Renal cortical epithelial cell (primary cell): ENCODE results near the gene TIMP4. TPM values are rescaled to one million over a fixed set of nuclear protein-coding genes. Genes with fewer than 3 reads are reported as not detected.

Source experiments
- DNase-seq: peaks from one replicate; pipeline ENCODE4 v3.0.0-alpha.2; 2011; ENCODE audit warnings: low read depth
- total RNA-seq: library from RNA; depleted of rRNA; stranded (reverse); fragments of >200 nt; gene quantifications from 2 replicates; pipeline ENCODE4 v1.2.3, GENCODE V29; 2014

Gene TIMP4
- total RNA-seq, 1 donor from 2014 or later, result 0.25 TPM

DNA sequence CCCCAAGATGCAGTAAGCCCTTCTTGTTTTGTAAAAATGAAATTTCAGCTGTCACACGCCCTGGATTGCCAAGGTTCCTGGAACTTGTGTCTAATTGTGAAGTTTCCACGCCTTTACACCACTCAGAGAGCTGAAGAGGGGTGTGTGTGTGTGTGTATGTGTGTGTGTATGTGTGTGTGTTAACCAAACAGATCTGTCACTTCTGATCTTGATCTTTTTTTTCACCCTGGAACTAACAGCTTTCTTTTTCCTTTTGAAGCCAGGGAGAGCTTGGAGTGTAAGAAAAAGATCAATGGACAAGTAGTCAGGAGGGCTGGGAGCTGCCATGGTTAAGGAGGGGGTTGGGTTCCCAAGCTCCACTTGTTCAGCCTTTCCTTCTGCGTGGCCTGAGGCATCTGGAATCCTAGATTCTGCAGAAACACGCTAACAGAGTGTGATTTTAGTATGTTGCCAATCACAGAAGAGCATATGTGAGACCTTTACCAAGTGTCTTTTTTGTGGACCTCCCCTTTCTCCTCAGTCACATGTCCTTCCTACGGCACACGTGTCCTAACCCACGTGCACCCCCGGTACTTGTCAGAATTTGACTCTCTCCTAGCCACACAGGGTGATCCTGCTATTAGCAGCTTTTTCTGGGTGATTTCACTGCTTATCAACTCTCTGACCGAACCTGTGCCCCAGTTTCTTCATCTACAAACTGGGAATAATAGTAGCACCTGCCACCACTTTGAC, 11.5 kb downstream of the TIMP4 start:
- DNase-seq, result no peak

DNA sequence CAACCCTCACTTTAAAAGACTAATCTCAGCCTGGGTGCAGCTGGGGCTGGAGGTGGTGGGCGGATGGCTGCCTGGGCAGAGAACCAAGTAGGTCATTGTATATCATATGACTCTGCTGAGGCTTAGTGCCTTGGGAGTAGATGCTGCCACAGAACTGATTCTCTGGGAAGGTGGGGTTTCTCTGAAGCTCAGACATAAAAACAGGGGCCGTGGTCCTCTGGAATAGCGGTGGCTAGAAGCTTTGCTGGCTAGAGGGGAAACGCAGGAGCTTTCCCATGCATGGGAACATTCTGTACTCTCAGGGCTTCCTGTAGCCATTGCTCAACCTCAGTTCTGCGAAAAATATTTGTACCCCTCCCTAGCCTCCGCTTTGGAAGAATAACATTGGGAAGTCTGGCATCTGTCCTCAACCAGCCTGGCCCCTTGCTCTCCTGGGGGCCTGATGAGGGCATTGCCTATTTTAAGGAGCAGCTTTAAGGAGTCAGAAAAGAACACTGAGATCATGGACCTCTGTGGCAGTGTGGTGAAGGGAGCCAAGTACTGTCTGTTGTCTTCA, 14.7 kb downstream of the TIMP4 start:
- DNase-seq, result peak; percentile 49

DNA sequence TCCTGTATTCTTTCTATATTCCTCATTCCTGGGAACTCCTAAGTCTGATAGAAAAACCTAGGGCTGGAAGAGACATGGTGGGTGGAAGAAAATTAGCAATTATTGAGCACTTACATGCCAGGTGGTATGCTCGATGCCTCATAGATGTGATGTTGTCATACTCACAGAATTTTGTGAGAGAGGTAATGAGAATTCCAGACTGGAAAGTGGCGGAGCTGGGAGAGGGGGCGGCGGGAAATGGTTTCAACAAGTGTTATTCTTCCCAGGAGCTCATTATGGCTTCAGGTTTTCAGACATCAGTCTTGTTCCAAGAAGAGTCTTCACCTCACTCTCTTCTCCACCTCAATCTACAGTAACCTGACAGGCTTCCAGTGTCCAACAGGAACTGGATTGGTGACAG, 16.2 kb downstream of the TIMP4 start:
- no peak for DNase-seq

DNA sequence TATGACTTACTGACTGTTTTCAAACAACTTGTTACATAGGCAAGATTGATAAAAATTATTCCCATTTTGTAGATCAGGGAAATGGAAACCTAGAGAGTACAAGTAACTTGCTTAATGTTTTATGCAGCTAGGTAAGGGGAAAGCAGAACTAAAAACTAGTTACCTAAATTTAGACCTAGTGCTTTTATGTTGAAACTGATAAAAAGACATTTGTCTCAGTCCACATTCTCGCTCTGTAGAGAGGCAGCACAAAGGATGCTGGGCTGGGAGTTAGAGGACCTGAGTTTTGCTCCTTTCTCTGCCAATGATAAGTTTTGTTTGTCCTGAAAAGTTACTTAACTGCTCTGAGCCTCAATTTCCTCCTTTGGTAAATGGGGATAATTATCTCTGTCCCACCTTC, 17.4 kb downstream of the TIMP4 start:
- no peak for DNase-seq

DNA sequence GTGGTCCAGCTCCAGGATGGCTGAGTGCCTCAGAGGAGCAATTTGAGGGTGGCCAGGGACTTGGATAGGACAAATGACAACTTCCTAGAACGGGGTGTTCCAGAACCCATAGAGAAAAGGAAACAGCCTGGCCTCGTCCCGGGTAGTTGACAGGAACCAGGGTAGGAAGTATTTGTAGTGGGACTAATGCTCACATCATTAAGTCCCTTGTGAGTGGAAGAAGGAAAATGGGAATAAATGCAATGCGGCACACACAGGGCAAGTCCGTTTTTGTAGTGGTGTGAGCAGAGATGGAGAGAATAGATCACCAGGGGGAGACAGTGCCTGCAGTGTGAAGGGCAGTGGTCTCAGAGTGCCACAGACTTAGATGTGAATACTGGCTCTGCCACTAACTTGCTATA, 19.6 kb downstream of the TIMP4 start:
- DNase-seq, result no peak

DNA sequence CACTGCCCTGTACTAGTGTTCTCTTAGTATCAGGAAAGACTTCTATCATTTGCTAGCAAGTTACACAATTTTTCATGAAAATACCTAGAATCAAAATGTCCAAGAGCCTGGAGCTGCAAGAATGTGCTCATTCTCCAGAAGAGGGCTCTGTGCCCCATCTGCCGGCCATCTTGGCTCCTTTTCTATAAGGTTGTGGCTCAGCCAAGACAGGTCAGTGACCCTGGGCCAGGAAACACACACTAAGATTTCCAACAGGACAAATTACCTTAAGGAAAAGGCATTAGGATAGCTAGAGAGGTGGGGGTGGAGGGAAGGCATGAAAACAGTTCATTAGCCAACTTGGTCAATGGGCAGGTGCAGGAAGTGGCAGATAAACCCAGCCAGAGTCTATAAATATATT, 20.7 kb downstream of the TIMP4 start:
- DNase-seq, result peak; percentile 37

DNA sequence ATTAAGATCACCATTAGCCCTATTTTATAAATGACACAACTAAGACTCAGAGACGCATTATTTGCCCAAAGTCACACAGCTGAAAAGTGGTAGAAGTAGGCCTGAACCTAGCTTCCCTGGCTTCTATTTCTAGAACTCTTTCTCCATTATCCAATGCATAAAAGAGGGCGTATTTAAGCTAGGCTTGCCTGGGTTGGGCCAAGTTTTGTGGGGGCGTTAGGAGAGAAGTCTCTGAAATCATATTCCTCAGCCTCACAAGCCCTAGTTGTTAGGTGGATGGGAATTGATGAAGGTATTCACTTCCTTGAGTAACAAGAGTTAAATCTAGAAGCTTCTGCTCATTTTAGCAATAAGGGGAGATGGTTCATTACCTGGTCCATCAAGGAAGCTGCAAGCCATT, 22.3 kb downstream of the TIMP4 start:
- DNase-seq, result no peak

DNA sequence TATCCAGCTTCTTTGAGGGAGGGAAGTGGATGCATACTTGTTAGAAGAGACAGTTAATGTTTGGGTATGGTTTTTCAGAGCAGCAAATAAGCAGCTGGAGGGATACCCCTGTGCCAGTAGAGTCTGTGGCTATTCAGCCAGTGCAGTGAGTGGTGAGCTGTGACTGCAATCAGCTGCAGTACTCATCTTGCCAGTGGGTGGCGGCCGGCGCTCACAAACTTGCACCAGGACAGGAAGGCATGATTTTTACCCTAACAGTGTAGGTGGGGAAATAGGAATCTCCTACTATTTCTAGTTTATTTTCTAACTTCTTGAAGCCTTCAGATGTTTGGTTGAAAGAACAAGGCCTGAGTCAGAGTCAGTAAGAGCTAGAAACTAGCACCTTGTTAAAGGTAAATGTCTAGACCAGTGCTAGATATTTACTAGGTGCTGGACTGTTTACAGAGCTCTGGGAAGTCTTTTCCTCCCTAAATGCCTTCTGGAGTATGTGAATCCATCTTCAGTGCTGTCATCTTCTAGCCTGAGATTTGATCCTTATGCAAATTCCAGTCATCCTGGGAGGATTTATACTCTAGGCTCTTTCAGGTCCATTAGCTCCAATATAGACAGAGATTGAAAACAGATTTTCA, 23.6 kb downstream of the TIMP4 start:
- DNase-seq, result peak; percentile 47

DNA sequence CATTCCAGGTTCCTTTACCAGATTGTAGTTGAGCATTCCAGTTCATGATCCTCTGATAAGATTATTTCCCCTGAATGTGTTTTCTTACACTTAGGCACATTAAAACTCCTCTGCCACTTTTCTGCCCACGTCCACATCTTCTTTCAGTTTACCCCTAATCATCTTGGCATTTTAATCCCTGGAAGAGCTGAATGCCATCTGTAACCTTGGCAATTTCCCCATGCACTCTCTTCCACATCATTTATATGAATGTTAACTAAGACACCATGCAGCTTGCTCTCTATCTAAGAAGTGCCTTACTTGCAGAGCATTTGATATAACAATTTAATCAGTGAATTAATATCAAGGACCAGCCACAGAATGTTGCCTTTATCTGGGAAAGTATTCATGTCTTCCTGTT, 25.8 kb downstream of the TIMP4 start:
- no peak for DNase-seq

DNA sequence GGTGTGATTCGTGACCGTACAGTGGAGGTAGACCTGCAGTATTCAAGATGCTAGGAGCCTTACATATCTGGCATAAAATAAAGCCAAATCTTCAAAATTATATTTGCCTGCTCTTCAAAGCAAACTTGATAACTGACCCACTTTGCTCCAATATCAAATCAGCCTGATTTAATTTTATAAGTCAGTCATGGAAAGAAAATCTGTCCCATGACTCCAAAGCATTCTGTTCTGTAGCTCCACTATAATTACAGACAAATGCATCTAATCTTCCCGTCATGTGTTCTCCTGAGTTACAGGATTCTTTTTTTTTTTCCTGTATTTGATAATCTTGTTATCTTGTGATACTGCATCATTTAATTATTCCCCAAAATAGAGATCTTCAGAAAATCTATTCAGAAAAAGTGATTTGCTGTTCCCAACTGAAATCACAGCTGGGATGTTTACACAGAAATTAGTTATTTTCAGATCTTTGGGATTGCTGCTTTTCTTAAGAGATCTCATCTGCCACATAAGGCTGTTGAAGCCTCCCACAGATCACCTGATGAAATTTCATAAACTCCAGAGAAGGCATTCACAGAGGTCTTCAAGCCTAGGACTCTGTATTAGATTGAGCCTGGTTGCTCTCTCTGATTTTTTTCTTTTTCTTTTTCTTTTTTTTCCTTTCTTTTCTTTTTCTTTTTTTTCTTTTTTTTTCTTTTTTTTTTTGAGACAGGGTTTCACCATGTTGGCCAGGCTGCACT, 27.2 kb downstream of the TIMP4 start:
- no peak for DNase-seq

DNA sequence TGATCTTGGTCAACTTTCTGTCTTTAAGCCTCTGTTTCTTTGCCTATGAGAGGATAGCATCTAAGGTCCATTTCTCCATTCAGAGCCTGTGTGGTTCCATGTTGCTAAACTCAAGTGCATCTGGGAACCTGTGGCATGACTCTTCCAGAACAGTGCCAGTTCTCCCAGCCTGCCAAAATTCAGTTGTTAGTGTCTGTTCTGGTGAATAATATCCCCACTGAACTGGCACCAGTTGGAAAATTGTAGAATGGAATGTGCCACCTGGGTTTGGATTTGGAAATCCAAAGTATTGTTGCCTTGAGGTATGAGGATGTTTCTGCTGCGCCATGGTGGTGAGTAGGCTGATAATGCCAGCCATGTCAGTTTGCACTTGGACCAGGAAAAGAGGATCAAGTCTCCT, 31.3 kb downstream of the TIMP4 start:
- DNase-seq, result no peak

DNA sequence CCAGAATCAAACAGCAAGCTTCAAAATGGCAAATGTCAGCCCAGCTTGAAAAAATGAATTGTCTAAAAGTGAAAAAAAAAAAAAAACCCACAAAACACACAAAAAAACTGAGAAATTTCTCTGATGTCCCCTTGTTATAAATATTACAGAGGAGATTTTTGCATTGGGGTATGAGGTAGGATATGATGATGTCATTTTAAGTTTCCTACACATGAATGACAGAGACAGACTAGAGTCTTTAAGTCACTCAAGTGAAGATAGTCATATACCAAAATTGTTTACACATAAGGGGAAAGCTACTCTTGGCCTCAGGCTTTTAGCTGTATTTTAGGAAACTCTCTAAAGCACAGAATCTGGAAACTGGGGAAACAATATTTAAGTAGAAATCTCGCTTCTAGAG, 32.9 kb downstream of the TIMP4 start:
- DNase-seq, result no peak

DNA sequence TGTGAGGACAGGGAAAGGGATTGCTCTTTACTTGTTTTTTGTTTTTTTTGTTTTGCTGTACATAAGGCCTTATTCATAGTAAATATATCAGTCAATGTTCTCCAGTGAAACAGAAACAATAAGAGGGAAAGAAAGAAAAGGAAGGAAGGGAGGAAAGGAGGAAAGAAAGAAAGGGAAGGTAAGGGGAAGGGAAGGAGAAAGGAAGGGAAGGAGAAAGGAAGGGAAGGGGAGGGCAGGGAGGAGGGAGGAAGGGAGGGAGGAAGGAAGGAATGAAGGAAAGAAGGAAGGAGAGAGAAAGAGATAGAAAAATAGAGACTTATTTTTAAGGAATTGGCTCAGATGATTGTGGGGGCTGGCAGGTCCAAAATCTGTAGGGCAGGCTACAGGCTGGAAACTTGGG, 37.2 kb downstream of the TIMP4 start:
- no peak for DNase-seq

DNA sequence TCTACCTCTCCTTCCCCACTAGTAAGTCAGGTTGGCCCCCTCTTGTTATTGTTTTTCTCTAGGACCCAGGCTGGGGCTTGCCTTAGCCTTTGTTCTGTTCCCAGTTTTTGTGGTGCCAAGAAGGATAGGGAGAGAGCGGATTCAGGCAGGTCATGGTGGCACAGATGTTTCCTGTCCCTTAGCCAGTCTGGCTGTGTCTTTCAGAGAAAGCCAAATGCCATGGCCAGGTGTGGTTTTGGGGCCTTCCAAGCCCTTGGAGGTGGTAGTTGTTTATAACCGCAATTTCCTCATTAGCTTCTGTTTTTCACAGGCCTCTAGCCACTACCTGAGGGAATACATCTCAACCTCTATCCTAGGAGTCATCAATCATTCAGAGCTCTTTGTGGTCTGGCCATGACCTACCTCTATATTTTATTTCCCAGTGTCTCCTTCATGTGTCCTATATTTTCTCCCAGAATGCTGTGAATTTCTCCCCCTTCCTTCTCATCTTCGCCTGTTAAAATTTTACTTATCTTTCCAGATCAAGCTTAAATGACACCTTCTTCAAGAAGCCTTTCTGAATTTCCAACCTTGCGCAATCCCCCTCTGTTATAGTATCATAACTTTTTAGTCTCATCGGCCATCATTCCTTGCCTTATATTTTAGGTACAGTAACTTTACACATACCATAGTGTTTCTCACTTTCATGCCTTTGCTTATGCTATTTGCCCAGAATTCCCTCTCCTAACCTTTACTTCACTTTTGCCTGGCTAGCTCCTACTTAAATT, 38.2 kb downstream of the TIMP4 start:
- DNase-seq, result no peak

DNA sequence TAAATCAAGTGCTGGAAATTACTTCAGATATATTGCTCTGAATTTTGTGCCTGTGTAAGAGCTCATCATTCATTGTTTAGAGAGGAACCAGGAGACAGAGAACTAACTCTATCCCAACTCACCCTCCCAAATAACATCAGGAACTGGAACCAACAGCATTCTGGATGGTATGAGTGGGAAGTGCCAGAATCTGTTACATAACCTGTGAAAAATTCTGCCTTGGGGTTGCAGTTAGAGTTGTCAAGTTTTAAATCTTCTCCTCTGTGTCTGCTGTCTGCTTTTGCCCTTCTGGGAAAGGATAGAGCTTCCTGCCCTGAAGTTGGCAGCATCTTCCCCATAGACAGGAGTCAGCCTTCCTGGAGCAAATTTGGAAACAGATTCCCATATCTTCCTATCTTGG, 41.2 kb downstream of the TIMP4 start:
- DNase-seq, result no peak

DNA sequence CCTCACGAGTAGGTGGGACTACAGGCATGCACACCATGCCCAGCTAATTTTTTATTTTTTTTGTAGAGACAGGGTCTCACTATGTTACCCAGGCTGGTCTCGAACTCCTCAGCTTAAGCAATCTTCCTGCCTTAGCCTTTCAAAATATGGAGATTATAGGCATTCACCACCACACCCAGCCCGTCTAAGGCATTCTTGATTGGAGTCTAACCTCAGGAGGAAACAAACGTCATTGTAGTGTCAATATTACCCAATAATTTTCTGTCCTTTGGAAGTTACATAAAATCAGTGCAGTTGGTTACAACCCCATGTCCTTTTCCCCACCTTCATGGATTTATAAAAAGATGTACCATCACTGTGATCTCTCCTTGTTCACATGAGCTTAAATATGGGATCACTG, 41.8 kb downstream of the TIMP4 start:
- DNase-seq, result no peak

DNA sequence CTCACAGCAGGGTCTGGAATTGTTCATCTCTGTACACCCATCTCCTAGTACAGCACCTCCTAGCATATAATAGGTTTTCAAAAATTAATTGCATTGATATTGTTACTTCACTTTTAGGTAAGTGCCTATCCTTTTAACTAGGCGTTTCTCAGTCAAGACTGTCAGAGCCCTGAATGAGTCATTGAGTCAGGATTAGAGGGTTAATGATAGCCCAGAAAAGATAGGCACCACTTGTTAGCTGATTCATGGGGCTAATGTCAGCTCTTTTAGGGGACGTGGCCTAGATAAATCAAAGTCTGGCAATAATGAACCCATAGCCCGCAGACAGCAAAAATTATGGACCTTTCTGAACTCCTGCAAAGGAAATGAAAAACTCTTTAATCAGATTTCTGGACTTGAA, 42.9 kb downstream of the TIMP4 start:
- no peak for DNase-seq

DNA sequence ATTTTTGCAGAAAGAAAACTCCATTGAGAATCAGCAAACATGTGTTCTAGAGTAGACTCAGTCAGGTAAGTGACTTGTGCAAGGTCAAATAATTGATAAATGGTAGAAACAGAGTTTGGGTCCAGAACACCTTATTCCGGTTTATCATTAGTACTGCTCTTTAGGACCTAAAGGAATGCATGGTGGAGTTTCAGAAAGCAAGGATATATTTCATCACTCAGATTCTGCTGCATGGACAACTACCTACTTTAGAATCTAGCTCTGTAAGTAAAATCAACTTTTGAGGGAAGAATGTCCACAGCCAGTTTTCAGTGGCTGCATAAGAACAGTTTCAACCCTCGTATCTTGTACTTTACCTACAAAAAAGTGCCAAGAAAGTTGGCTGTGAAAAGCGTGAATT, 43.6 kb downstream of the TIMP4 start:
- DNase-seq, result no peak

DNA sequence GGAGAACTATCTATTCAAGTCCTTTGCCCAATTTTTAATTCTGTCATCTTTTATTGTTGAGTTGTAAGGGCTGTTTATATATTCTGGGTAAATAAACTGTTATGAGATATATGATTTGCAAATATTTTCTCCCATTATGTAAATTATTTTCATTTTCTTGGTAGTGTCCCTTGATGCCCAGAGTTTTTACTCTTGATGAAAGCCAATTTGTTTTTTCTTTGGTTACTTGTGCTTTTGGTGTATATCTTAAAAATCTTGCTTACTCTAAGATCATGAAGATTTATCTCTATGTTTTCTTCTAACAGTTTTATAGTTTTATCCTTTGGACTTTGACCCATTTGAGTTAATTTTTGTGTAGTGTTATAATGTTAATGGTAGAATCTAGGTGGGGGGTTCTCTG, 44.5 kb downstream of the TIMP4 start:
- DNase-seq, result no peak

DNA sequence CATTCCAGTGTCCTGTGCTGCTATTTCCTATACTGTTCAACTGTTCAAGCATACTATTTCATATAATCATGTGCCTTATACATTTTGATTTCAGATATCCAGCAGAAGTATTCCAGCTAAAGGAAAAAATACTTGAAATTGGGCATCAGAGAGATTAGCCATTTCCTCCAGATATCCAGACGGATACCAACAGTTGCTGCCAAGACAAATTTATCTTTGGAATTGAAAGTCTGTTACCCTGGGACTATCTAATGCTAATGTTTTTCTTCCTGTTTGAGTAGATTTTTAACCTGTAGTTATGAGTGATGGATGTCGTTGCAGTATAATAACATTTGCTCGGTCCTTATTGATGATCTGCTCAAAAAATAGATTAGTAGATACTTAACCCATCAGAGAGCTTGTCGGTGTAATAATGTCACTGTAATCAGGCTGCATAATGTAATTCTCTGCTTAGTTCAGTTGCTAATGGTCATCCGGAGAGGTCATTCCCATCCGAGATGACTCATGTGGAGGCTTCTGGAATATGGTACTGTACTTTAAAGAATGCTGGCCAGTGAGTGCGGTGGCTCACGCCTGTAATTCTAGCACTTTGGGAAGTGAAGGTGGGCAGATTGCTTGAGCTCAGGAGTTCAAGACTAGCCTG, 51.5 kb downstream of the TIMP4 start:
- DNase-seq, result no peak
